ENCODE data around the gene CRY2. TPM values are rescaled to one million over a fixed set of nuclear protein-coding genes. Genes with fewer than 3 reads are reported as not detected.
"Not testable (repeated sequence)": the region's sequence is repeated elsewhere in the genome, so short reads cannot be mapped to it uniquely, and the experiment has no call there.

The CRY2 gene
- total RNA-seq, 1 donor from 2014 or later, result 29.4 TPM

GRCh38 chr11:45810431-45811108, 36.7 kb upstream of the CRY2 start:
- intact Hi-C loops (cut with micrococcal nuclease), result no loop called here

GRCh38 chr11:45811109-45811435, 36.2 kb upstream of the CRY2 start:
- intact Hi-C loops (cut with micrococcal nuclease), result no loop called here

- intact Hi-C loops (cut with micrococcal nuclease), result no loop called here
These were observed 35.5 kb upstream of the CRY2 start for GRCh38 chr11:45811571-45812290.

- intact Hi-C loops (cut with micrococcal nuclease), result no loop called here
These were observed 34.4 kb upstream of the CRY2 start for GRCh38 chr11:45812581-45813548.

GRCh38 chr11:45815747-45816146, 31.5 kb upstream of the CRY2 start:
- intact Hi-C loops (cut with micrococcal nuclease), result no loop called here

GRCh38 chr11:45816614-45817013, 30.7 kb upstream of the CRY2 start:
- intact Hi-C loops (cut with micrococcal nuclease), result no loop called here

- intact Hi-C loops (cut with micrococcal nuclease), result no loop called here
These were observed 30.1 kb upstream of the CRY2 start for GRCh38 chr11:45817191-45817590.

GRCh38 chr11:45818961-45819605, 28.2 kb upstream of the CRY2 start:
- intact Hi-C loops (cut with micrococcal nuclease), result no loop called here

GRCh38 chr11:45820211-45820857, 26.9 kb upstream of the CRY2 start:
- intact Hi-C loops (cut with micrococcal nuclease), result no loop called here

- intact Hi-C loops (cut with micrococcal nuclease), result not testable (repeated sequence)
These were observed 20.8 kb upstream of the CRY2 start for GRCh38 chr11:45826492-45826891.

- intact Hi-C loops (cut with micrococcal nuclease), result no loop called here
These were observed 20.2 kb upstream of the CRY2 start for GRCh38 chr11:45827123-45827522.

- intact Hi-C loops (cut with micrococcal nuclease), result no loop called here
These were observed 18.3 kb upstream of the CRY2 start for GRCh38 chr11:45828996-45829395.

- intact Hi-C loops (cut with micrococcal nuclease), result no loop called here
These were observed 16.7 kb upstream of the CRY2 start for GRCh38 chr11:45830596-45830995.

- intact Hi-C loops (cut with micrococcal nuclease), result no loop called here
These were observed 14.3 kb upstream of the CRY2 start for GRCh38 chr11:45832811-45833441.

- intact Hi-C loops (cut with micrococcal nuclease), result loop anchor here (1.0 kb wide), 1 partner anchor 10 kb away; no protein-coding TSS in a partner anchor
These were observed 13.5 kb upstream of the CRY2 start for GRCh38 chr11:45833761-45834160.

GRCh38 chr11:45834298-45834756, 12.9 kb upstream of the CRY2 start:
- intact Hi-C loops (cut with micrococcal nuclease), result loop anchor here (1.0 kb wide), 1 partner anchor 9 kb away; no protein-coding TSS in a partner anchor

- intact Hi-C loops (cut with micrococcal nuclease), result no loop called here
These were observed 8.1 kb upstream of the CRY2 start for GRCh38 chr11:45839204-45839603.

- intact Hi-C loops (cut with micrococcal nuclease), result loop anchor here (10.0 kb wide), 2 partner anchors 405 to 485 kb away; no protein-coding TSS in a partner anchor
These were observed 7.0 kb upstream of the CRY2 start for GRCh38 chr11:45840251-45840650.

GRCh38 chr11:45843158-45843924, 3.9 kb upstream of the CRY2 start:
- intact Hi-C loops (cut with micrococcal nuclease), result loop anchor here (1.0 to 10.0 kb wide), 6 partner anchors 9 to 489 kb away; partner anchors contain the start of gene SLC35C1
